ENCODE data around the gene SLC9A9. TPM values are rescaled to one million over a fixed set of nuclear protein-coding genes. Genes with fewer than 3 reads are reported as not detected.
"Not testable (repeated sequence)": the region's sequence is repeated elsewhere in the genome, so short reads cannot be mapped to it uniquely, and the experiment has no call there.

The SLC9A9 gene
- total and polyA plus RNA-seq, 9 of the 15 experiments (the other 6 are each of a cell fraction or from before 2014, with no cell fraction given) = 0.03 to 0.13 TPM; not detected in 7

DNA sequence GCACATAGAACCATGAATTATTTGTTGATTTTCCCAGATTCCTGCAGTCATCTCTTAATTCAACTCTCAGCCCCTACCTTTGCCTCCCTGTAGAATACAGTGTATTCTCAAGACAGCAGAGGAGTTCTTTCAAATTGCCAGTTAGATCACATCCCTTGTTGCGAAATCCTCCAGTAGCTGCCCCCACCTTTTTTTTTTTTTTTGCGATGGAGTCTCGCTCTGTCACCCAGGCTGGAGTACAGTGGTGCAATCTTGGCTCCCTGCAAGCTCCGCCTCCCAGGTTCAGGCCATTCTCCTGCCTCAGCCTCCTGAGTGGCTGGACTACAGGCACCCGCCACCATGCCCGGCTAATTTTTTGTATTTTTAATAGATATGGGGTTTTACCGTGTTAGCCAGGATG lies 417.0 kb downstream of the SLC9A9 start:
- H3K27me3 ChIP-seq (ENCODE audit: control insufficient read depth in 2 of 2, insufficient read depth in 2 of 2, low read length in 2 of 2); in situ Hi-C loops (cut with MboI); intact Hi-C loops (cut with micrococcal nuclease); FAIRE-seq; H4K20me1 ChIP-seq (replicated peaks; ENCODE audit: control insufficient read depth, insufficient read depth, low read length); H3K36me3 ChIP-seq (ENCODE audit: control insufficient read depth, insufficient read depth, low read length); H3K27ac ChIP-seq (ENCODE audit: extremely low read depth, low read depth, low read length); H3K4me3 ChIP-seq; H3K4me2 ChIP-seq (ENCODE audit: insufficient read depth, low read length); BruUV-seq (replicated peaks); H3K9me1 ChIP-seq (ENCODE audit: control insufficient read depth, insufficient read depth, low read length); H3K9me3 ChIP-seq (replicated peaks; ENCODE audit: control insufficient read depth, insufficient read depth, low read depth, low read length); H3K9ac ChIP-seq (ENCODE audit: insufficient read depth in 1 of 2, low read depth in 2 of 2, low read length in 2 of 2); H3K4me1 ChIP-seq (replicated peaks in 1 of 2; ENCODE audit: control insufficient read depth in 2 of 2, insufficient read depth in 2 of 2, low read length in 2 of 2); H3K79me2 ChIP-seq (ENCODE audit: control insufficient read depth, insufficient read depth, low read length); POLR2A ChIA-PET; DNase-seq (ENCODE audit: extremely low read depth in 1 of 4, low spot score in 3 of 4); CTCF ChIA-PET (ENCODE audit: low intra/inter-chr PET ratio); ATAC-seq; H2AFZ ChIP-seq (ENCODE audit: low read depth, low read length); TF ChIP-seq CEBPG (CRISPR knock-in tag; IDR thresholded peaks at IDR 0.05): not testable (repeated sequence)
- 33% methylated on average over 5 of the region's 7 CpGs for WGBS (ENCODE audit: insufficient coverage, low coverage, missing lambda C conversion rate)
- TF ChIP-seq ZNF384 (IDR thresholded peaks at IDR 0.05; ENCODE audit: low read depth, low read length) = peak; percentile 40; the same call in 1 of the 2 replicates
- peak; percentile 83 for TF ChIP-seq CEBPB (tag; IDR thresholded peaks at IDR 0.05)
- peak; percentile 38 to 56; a peak in 3 of 4 replicates for TF ChIP-seq CEBPG (tag; conservative IDR thresholded peaks at IDR 0.05 in 1 of 2, IDR thresholded peaks at IDR 0.05 in 1 of 2)

- H4K20me1 ChIP-seq (replicated peaks; ENCODE audit: control insufficient read depth, insufficient read depth, low read length) = no peaks in the 10 kb centered on the region
- intact Hi-C loops (cut with micrococcal nuclease) (no loop called here), in situ Hi-C loops (cut with MboI) (no loop called here)
- no peak overlapping the region for H3K27ac ChIP-seq (ENCODE audit: extremely low read depth, low read depth, low read length)
- H3K4me1 ChIP-seq (replicated peaks in 1 of 2; ENCODE audit: control insufficient read depth in 2 of 2, insufficient read depth in 2 of 2, low read length in 2 of 2) = peaks cover 0 to 5% of the 10 kb centered on the region in 2 experiments; a peak in 1 of 5 replicates
- TF ChIP-seq PHB2 (IDR thresholded peaks at IDR 0.05; ENCODE audit: low read depth) (no peak), SETDB1 (IDR thresholded peaks at IDR 0.05; ENCODE audit: low read length) (no peak), USF2 (CRISPR knock-in tag; IDR thresholded peaks at IDR 0.05) (0 out of 2 replicates have a peak, but pooled peaks have one; percentile 37), RAD51 (IDR thresholded peaks at IDR 0.05; ENCODE audit: borderline replicate concordance, low read depth) (peak; percentile 63; the same call in 1 of the 2 replicates), CBFA2T2 (conservative IDR thresholded peaks at IDR 0.05) (peak; percentile 21; the same call in 1 of the 2 replicates), TFE3 (CRISPR knock-in tag; IDR thresholded peaks at IDR 0.05) (peak; percentile 61)
- no peak overlapping the region for H3K4me2 ChIP-seq (ENCODE audit: insufficient read depth, low read length)
- no peaks in the 10 kb centered on the region for H3K27me3 ChIP-seq (ENCODE audit: control insufficient read depth in 2 of 2, insufficient read depth in 2 of 2, low read length in 2 of 2)
- H3K9me3 ChIP-seq (replicated peaks; ENCODE audit: control insufficient read depth, insufficient read depth, low read depth, low read length) = no peaks in the 10 kb centered on the region
- no peak for ATAC-seq
- BruUV-seq (replicated peaks) = no TSS peak
- no peaks in the 10 kb centered on the region for H3K36me3 ChIP-seq (ENCODE audit: control insufficient read depth, insufficient read depth, low read length)
- WGBS (ENCODE audit: insufficient coverage, low coverage, missing lambda C conversion rate) = 40% methylated on average over 1 of the region's 1 CpG
- H3K79me2 ChIP-seq (ENCODE audit: control insufficient read depth, insufficient read depth, low read length) = no peaks in the 10 kb centered on the region
- no peak overlapping the region for H3K9ac ChIP-seq (ENCODE audit: insufficient read depth in 1 of 2, low read depth in 2 of 2, low read length in 2 of 2)
- ChIA-PET POLR2A (no interaction called here), CTCF (ENCODE audit: low intra/inter-chr PET ratio) (no interaction called here)
- no peaks in the 10 kb centered on the region for H3K9me1 ChIP-seq (ENCODE audit: control insufficient read depth, insufficient read depth, low read length)
- no peak overlapping the region for H2AFZ ChIP-seq (ENCODE audit: low read depth, low read length)
- no peak overlapping the region for H3K4me3 ChIP-seq
- no peak for DNase-seq (ENCODE audit: extremely low read depth in 1 of 4, low spot score in 3 of 4)
- no peak for FAIRE-seq
These were observed 417.7 kb downstream of the SLC9A9 start for GRCh38 chr3:143430568-143430967.
